ENCODE data around the gene SLC6A7. TPM values are rescaled to one million over a fixed set of nuclear protein-coding genes. Genes with fewer than 3 reads are reported as not detected.

Gene SLC6A7
- total and polyA plus RNA-seq, 2 donors from 2014 or later = not detected

GRCh38 chr5:150153957-150154617 is 35.8 kb upstream of the SLC6A7 start:
- Histone ChIP-seq H3K27me3 (ENCODE audit: control insufficient read depth, insufficient read depth, low read length) (no peaks in the 10 kb centered on the region), H3K9me3 (ENCODE audit: control insufficient read depth in 2 of 3, insufficient read depth in 1 of 3, low read length in 3 of 3) (no peaks in the 10 kb centered on the region), H3K27ac (ENCODE audit: low read depth in 2 of 2, low read length in 2 of 2) (peak overlapping the region; percentile 54 to 85), H3K4me1 (ENCODE audit: control insufficient read depth in 2 of 3, insufficient read depth in 2 of 3, low read depth in 1 of 3, low read length in 3 of 3) (peaks cover 0 to 16% (median 5%) of the 10 kb centered on the region in 3 donors), H3K9ac (ENCODE audit: low read length in 3 of 3) (peak overlapping the region in 2 of 3 donors; percentile 52 to 81), H3K36me3 (ENCODE audit: control insufficient read depth in 2 of 3, insufficient read depth in 3 of 3, low read length in 3 of 3) (no peaks in the 10 kb centered on the region), H3K4me3 (ENCODE audit: low read length in 3 of 3) (peak overlapping the region; percentile 45 to 67 (median 65))
- intact Hi-C loops (cut with DNase I) = no loop called here
- TF ChIP-seq CTCF (IDR thresholded peaks at IDR 0.05; ENCODE audit: borderline replicate concordance, extremely low read depth, insufficient read depth) = no peak
- FAIRE-seq (no peak), DNase-seq (peak in 1 of 5 donors; percentile 75)

GRCh38 chr5:150154618-150155128 is 35.2 kb upstream of the SLC6A7 start:
- H3K4me1 ChIP-seq (ENCODE audit: control insufficient read depth in 2 of 3, insufficient read depth in 2 of 3, low read depth in 1 of 3, low read length in 3 of 3) = peaks cover 0 to 16% (median 5%) of the 10 kb centered on the region in 3 donors
- no peaks in the 10 kb centered on the region for H3K36me3 ChIP-seq (ENCODE audit: control insufficient read depth in 2 of 3, insufficient read depth in 3 of 3, low read length in 3 of 3)
- intact Hi-C loops (cut with DNase I) = no loop called here
- H3K27ac ChIP-seq (ENCODE audit: low read depth in 2 of 2, low read length in 2 of 2) = peak overlapping the region; percentile 54 to 85
- peak overlapping the region; percentile 45 to 67 (median 65) for H3K4me3 ChIP-seq (ENCODE audit: low read length in 3 of 3)
- no peaks in the 10 kb centered on the region for H3K9me3 ChIP-seq (ENCODE audit: control insufficient read depth in 2 of 3, insufficient read depth in 1 of 3, low read length in 3 of 3)
- no peaks in the 10 kb centered on the region for H3K27me3 ChIP-seq (ENCODE audit: control insufficient read depth, insufficient read depth, low read length)
- DNase-seq (peak in 1 of 5 donors; percentile 37), FAIRE-seq (no peak)
- TF ChIP-seq CTCF (IDR thresholded peaks at IDR 0.05; ENCODE audit: borderline replicate concordance, extremely low read depth, insufficient read depth) = no peak
- peak overlapping the region; percentile 52 to 81 (median 52) for H3K9ac ChIP-seq (ENCODE audit: low read length in 3 of 3)

GRCh38 chr5:150155258-150156026 is 34.4 kb upstream of the SLC6A7 start, which contains the start of gene PDGFRB:
Gene PDGFRB (minus strand): TSS chr5:150155845. CDS start chr5:150137047, 18,798 bp downstream.
- Histone ChIP-seq H3K4me3 (ENCODE audit: low read length in 3 of 3) (peak within 1 kb of the TSS; percentile 45 to 67 (median 65)), H3K27ac (ENCODE audit: low read depth in 2 of 2, low read length in 2 of 2) (peak within 1 kb of the TSS; percentile 54 to 85)
- DNase-seq = peak; percentile 87 to 95 (median 88)

More at GRCh38 chr5:150155258-150156026, 34.4 kb upstream of the SLC6A7 start, which contains the start of gene PDGFRB:
- no peak for TF ChIP-seq CTCF (IDR thresholded peaks at IDR 0.05; ENCODE audit: borderline replicate concordance, extremely low read depth, insufficient read depth)
- FAIRE-seq = no peak
- Histone ChIP-seq H3K4me1 (ENCODE audit: control insufficient read depth in 2 of 3, insufficient read depth in 2 of 3, low read depth in 1 of 3, low read length in 3 of 3) (peaks cover 4 to 13% (median 5%) of the 10 kb centered on the region in 3 donors), H3K9me3 (ENCODE audit: control insufficient read depth in 2 of 3, insufficient read depth in 1 of 3, low read length in 3 of 3) (no peaks in the 10 kb centered on the region), H3K27me3 (ENCODE audit: control insufficient read depth, insufficient read depth, low read length) (no peaks in the 10 kb centered on the region), H3K36me3 (ENCODE audit: control insufficient read depth in 2 of 3, insufficient read depth in 3 of 3, low read length in 3 of 3) (no peaks in the 10 kb centered on the region), H3K9ac (ENCODE audit: low read length in 3 of 3) (peak within 1 kb of the TSS; percentile 52 to 81 (median 52))
- intact Hi-C loops (cut with DNase I) = no loop called here

All from kidney (tissue), 14 donors.